HG02970 (cell line): ENCODE data around the gene PPP1R13B.
A peak's percentile ranks its signal among the peaks of the same experiment; 100 is the strongest.

Experiments
- ATAC-seq: cut with Tn5 transposase; IDR thresholded peaks from one replicate; pipeline ENCODE4 v1.9.1; 2021; ENCODE audit warnings: mild to moderate bottlenecking, moderate library complexity, moderate number of reproducible peaks; ENCODE audit not compliant: unreplicated experiment, low FRiP score

PPP1R13B gene

DNA sequence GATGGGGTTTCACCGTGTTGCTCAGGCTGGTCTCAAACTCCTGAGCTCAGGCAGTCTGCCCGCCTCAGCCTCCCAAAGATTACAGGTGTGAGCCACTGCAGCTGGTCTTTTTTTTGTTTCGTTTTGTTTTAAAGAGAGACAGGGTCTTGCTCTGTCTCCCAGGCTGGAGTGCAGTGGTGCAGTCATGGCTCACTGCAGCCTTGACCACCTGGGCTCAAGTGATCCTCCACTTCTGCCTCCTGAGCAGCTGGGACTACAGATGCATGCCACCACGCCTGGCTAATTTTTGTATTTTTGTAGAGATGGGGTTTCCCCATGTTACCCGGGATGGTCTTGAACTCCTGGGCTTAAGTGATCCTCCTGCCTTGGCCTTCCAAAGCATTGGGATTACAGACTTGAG, 155.7 kb downstream of the PPP1R13B start:
- peak; percentile 53 for ATAC-seq

DNA sequence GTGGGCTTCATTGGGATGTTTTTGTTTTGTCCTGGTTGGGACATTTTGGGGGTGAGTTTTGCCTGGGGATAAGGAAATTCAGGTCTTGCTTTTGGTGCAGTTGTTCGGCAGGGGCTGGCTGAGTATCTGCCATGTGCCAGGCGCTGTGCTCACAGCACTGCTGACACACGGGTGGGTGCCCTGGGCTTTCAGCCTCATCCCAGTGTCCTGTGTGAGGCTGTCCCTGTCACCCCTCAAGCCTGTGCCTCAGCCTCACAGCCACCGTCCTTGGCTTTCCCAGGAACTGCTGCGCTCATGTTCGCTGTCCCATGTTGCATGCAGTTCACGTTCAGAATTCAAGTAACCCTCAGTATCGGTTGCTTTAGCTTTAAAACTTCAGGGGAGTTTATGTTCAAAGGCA, 157.0 kb downstream of the PPP1R13B start:
- no peak for ATAC-seq

DNA sequence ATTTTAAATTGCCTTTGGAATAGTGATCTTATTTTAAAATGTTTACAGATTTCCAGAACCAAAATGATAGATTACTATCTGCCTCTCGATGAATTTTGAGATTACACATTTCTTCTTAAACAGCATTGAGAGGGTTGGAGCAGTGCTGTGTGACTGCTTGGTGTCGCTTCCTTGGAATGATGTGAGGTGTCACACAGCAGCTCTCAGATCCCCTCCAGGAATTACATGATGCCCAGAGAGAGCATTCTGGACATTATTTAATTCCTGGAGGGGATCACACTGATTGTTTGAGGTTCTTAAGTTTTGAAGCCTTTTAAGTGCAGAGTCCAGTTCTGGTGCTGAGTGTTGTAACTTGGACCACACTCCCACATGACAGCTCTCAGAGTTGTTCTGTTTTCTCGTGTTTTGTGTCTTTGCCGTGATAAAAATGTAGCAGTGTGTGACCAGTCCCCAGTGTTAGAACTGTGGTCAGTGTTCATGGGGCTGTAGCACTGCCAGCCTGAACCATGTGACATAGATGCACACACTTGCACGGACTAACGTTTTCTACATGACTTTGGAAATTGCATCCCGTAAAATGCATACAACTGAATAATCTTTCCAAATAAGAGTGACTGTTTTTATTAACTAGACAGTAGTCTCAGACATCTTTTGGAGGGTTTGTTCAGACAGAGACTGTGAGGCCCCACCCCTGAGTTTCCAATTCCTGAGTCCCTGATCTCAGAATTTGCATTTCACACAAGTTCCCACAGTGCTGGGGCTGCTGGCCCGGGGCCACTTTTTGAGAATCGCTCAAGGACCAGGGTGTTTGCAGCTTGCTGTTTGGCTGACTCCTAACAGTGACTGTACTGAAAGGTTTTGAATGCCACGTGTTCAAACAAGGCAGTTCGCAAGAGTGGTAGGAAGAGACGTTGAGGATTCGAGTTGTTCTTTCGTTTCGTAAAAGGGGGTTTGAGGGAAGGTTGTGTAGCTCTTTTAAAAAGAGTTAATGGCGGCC, 158.2 kb downstream of the PPP1R13B start:
- no peak for ATAC-seq

DNA sequence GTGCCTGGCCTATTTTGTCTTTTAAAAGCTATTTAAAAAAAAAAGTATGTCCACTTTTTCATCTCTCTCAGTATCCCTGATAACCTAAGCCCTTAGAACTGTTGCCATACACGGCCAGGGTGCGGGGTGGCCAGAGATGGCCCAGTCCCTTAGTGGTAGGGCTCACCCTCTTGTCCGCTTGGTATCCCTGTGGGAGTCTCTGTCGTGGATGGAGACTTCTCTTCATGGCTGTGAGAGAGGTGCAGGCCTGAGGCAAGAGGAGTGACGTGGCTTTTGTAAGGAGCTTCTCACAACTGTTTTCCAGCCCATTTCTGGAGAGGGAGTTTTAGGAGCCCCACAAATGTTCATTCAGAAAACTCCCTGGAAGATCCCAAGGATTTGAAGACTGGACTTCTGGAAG, 158.9 kb downstream of the PPP1R13B start:
- ATAC-seq: no peak

DNA sequence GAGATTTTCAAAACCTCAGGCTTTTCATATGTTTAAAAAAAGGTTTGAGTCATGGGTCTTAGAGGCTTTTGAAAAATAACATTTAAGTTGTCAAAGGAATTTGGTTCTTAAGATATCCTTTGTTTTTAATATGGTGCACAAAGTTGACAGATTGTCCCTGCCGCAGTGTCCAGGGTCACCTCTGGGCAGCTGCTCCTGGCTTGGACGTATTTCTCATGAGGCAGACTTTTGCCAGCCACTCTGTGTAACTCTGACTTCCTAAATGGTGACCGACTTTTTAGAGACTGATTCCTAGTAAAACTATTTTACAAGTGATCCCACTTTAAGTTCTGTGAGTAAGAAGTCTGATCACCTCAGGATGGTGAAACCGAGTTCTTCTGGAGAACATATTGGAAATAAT, 159.7 kb downstream of the PPP1R13B start:
- ATAC-seq: no peak

DNA sequence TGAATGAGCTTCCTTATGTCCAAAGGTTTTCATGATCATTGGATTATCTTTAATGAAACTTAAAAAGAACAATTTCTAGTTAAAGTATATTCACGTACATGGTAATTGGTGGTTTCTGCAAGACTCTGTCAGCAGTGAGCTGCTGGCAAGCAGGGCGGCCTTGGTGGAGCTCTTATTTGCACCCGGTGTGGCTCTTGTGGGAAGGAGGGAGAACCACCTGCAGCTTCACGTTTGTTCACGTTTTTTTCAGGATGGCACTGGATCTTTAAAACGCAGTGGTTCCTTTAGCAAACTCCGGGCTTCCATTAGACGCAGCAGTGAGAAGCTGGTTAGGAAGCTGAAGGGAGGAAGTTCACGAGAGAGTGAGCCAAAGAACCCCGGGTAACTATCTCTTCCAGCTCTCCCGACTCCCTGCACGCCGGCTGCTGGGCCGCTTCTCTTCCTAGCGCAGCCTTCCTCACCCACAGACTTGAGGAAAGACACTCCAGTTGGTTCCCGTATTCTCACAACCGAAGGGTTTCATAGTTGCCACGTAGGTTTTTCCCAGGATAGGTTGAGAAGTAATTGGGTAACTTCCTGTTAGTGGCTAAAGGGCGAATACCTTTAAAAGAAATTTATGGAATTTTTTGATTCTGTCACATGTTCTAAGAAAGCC, 160.4 kb downstream of the PPP1R13B start:
- no peak for ATAC-seq

DNA sequence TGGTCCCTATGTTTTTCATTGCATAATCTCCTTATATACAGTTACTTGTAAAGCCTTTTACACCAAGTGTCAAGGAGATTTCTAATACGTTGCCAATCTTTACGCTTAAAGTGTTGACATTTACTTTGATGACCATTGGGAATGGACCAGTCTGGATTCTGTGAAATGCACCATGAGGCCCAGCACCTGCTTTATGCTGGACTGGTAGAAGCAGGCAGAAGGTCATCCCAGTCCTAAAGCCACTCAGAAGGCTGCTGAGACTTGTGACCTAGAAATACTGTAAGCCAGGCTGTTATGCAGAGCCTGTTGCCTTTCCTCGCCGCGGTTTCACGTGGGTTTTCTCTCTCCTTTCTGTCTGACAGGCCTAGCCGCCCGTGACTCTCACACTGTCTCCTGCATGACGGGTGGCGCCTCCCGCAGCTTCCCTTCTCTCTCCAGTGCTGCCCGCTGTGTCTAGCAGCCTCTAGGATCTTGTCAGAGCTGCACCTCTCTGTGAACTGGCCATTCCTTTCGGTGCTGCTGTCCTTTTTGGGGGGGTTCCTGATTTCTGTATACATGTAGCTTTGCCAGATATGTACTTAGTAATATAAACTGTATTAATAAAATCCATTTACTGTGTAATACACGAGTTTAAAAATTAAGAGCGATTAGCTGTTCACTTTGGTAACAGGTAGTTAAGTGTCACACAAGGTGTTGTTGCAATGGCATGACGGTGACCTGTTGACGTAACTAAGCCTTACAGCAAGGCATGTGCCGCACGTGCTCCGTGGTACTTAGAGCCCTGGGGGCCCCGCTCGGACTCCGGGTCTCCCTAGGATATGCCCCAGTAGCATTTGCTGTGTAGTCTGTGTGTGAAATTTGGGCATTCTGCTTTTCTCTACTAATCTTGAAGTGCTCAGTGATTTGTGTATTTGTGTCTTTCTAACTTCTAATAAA, 161.8 kb downstream of the PPP1R13B start:
- ATAC-seq: no peak

DNA sequence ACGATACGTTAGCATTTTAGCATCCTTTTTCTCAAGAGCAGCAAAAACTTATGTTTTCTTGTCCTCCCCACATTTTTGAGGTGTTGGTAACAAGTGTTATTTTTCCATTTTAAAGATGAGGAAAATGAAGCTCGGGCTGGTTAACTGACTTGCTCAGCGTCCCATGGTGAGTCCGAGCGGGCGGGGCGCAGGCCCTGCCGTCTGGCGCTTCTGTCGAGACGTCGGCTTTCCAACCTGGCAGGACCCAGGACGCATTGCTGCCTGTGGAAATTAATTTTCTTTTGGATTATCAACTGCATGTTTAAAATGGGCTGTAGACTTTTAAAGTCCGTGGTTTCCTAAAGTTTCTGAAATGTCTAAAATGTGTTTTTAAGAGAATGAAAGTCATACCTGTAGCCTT, 162.5 kb downstream of the PPP1R13B start:
- no peak for ATAC-seq

DNA sequence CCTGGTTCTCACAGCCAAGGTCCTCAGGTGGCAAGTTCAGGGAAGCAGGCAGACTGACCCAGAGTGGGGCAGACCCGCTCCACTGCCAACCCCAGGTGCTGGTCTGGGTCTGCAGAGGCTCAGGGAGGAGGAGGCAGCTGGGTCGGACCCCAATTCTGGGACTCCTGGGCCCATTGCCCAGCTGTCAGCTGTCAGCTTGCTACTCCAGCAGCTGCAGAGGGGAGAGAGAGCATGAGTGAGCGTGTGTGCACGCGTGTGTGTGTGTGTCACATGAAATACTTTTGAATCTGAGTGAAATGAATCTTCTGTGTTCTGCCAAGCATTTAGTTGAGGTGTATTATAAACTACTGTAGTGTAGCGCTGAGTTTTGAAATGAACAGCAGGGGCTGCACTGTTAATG, 162.9 kb downstream of the PPP1R13B start:
- ATAC-seq: no peak
